ENCODE measurements around the gene CSNK1G1.

CSNK1G1 gene

DNA sequence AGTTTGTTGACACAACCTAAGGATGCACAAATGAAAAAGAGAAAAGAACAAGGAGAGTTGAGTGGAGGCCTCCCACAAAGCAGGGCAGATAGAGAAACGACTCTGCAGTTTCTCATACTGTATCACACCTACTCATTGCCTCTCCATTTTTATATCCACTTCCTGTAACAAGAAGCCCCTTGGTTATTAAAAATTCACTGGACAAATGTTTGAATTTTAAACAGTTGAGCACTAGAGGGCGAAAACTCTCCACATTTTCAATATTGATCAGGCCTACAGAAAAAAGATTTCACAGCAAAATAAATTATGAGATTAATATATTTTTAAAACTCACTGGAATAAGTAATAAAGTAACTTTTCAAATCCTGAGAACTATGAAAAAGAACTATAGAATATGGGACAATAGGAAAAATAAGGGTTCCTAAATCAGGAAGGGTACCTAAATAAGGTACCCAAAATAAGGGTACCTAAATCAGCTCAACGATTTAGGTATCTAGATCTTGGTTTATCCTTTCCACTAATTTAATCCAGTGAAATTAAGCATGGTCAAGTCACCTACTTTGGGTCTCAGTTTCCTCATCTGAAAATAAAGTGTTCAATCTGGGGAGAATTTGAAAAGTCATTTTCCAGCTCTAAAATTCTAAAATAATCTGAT lies 146.2 kb downstream of the CSNK1G1 start:
- peak; percentile 56 for TF ChIP-seq CTCF (IDR thresholded peaks at IDR 0.05)

DNA sequence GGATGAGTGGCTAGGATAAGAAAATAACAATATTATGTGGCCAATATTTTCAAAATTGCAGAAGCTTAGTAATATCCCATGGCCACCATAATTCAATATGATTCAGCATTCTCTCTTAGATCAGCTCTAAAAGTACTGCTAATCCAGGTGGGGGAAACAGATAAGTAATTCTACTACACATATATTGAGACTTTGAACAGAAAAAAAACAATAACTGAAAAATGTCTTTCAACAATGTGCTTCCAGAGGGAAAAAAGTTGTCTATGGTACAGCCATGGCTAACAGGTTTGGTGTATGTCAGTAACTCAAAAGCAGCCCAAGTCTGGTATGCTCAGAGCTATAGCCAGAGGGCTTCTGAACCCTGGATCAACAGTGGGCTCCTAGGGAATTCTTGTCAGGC lies 150.8 kb downstream of the CSNK1G1 start:
- TF ChIP-seq CTCF (IDR thresholded peaks at IDR 0.05), result no peak

DNA sequence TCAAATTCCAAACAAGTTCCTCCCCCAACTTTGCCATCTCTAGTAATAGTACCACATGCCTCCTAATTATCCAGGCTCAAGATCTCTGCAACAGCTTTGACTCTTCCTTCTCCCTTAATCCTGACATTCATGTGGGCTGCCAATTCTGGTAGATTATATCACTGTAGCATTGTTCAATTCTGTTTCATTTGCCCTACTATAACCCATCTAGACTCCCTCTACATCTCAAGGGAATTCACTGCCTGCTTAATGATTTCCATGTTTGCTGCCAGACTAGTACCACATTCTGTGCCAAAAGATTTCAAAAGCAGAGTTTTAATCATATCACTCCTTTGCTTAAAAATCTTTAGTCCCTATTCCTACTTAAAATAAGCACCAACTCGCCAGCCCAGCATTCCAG lies 158.5 kb downstream of the CSNK1G1 start:
- no peak for TF ChIP-seq CTCF (IDR thresholded peaks at IDR 0.05)

- no peak for TF ChIP-seq CTCF (IDR thresholded peaks at IDR 0.05)
Observed at GRCh38 chr15:64193971-64194370, 162.0 kb downstream of the CSNK1G1 start.

DNA sequence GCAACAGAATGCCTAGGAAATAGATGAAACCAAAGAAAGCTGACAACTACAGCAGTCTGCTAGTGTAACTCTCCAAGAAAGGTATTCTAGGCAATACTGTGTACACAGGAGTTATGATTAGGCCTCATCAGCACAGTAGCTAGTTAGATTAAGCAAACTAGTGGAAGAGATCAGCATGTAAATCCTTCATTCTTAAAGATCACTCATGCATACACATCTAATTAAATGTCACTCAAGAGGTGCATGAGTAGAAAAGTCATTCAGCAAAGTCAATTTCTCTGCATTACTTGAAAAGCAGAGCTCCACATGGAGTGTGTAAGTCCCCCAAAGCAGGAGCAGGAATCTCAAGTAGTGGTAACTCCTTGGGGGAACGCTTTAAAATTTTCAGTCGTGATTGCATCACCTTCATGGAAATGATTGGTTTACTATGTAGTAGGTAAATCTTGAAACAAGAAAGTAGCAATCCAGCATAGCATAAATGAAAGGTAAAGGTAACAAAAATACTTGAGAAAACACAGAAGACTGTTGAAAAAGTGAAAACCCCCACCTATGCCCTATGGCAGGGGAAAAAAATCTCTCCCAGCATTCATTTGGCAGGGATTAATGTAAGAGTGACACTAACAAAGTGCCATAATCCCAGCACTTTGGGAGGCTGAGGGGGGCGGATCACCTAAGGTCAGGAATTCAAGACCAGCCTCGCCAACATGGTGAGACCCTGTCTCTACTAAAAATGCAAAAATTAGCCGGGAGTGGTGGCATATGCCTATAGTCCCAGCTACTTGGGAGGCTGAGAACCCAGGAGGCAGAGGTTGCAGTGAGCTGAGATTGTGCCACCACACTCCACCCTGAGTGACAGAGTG lies 163.8 kb downstream of the CSNK1G1 start:
- no peak for TF ChIP-seq CTCF (IDR thresholded peaks at IDR 0.05)

DNA sequence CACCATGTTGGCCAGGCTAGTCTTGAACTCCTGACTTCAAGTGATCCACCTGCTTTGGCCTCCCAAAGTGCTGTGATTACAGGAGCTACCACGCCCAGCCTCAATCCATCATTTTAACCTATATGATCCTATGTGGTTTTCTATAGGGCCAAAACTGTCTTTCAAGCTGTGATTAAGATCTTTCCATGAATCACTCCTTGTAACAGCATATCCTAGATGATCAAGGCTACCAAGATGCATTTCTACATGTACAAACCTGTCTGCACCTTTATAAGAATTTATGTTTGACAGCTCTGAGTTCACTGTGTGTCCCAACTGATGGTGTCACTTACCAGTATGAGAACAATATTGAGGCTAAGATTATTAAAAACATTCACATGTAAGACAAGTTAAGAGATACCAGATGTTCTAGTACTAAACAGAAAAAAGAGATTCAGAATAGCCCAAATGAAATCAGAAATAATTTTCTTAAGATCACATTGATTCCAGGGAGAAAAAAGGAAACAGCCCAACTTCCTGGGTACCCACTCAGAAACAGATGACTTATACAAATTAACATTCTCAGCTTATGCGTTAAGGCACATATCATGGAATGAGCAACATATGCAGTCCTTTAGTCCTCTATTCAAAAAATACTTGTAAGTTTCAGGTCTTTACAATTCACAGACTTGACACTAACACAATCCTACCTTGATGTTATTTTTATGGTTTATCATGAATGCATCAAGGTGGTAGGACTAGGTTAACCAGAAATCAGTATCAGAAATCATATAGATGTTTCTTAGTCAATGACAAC lies 168.4 kb downstream of the CSNK1G1 start:
- TF ChIP-seq CTCF (IDR thresholded peaks at IDR 0.05), result no peak

DNA sequence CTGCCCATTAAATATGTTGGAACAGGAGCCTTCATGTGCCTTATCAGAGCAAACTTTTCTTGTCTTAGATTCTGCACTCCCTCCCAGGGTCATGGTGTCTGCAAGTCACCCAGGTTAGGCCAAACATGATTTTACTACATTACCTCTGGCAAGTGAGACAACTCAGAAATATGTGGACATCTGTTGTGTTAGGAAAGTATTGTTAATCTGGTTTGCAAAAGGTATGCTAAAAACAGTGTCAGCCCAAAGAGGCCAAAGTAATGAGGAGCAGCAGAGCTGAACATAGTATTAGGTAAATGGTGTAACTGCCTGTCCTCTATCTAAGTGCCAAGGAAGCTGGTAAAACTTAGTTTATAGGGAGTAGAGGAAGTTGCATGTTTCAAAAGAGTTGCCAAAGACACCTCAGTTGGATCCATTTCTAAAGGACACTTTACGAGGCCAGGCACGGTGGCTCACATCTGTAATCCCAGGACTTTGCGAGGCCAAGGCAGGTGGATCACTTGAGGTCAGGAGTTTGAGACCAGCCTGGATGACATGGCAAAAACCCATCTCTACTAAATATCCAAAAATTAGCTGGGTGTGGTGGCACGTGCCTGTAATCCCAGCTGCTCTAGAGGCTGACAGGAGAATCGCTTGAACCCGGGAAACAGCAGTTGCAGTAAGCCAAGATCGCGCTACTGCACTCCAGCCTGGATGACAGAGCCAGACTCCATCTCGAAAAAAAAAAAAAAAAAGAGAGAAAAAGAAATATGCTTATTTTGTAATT lies 170.6 kb downstream of the CSNK1G1 start:
- TF ChIP-seq CTCF (IDR thresholded peaks at IDR 0.05), result no peak

Measured in LNCAP (cell line).